ENCODE data around the gene MMEL1.
"Not testable (repeated sequence)": the region's sequence is repeated elsewhere in the genome, so short reads cannot be mapped to it uniquely, and the experiment has no call there.

MMEL1 gene

DNA sequence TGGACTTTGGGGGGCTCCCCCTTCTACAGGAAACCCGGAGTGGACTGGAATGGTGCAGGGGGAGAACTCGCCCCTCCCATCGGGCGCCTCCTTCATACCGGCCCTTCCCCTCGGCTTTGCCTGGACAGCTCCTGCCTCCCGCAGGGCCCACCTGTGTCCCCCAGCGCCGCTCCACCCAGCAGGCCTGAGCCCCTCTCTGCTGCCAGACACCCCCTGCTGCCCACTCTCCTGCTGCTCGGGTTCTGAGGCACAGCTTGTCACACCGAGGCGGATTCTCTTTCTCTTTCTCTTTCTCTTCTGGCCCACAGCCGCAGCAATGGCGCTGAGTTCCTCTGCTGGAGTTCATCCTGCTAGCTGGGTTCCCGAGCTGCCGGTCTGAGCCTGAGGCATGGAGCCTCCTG is 76.5 kb downstream of the MMEL1 start, which contains the start of gene TNFRSF14:
TNFRSF14 (plus strand) TSS at position 95 of the 401 bp plus-strand sequence; CDS start at position 389, 294 bp downstream.
- H3K4me3 ChIP-seq (ENCODE audit: low read length): peak within 1 kb of the TSS; percentile 93
- peaks cover 8% of the 10 kb centered on the region for H3K4me1 ChIP-seq (ENCODE audit: control insufficient read depth, insufficient read depth, low read length)

DNA sequence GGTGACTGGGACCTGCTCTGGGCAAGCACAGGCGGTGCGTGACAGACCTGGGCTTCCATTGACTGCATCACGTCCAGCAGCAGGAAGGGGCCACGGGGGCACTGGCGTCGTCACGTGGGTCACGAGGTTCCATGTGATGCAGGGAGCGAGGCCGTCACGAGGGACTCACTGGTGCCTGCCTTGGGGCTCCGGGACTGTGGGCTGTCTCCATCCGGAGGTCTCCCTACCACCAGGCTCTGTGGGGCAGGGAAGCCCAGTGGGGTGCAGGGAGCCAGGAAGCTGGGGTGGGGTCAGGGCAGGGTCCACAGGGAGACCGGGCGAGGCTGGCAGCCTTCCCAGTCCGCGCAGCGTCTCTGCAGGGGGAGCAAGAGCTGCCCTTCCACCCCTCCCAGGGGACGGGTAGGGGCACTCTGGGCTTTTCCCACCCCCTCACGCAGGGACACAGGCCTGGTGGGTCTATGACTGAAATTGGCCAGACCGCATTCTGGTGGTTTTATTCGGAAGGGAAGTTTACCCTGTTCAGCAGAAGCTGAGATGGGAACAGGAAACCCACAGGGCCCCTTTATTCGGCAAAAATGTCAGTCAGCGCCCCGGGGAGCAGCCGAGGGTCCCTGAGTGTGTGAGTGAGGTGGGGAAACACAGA is 77.1 kb downstream of the MMEL1 start:
- Histone ChIP-seq H3K4me1 (ENCODE audit: control insufficient read depth, insufficient read depth, low read length) (peaks cover 8% of the 10 kb centered on the region), H3K36me3 (ENCODE audit: control insufficient read depth, insufficient read depth, low read length, severe bottlenecking) (no peaks in the 10 kb centered on the region), H3K27me3 (replicated peaks; ENCODE audit: control insufficient read depth, insufficient read depth, low read length) (no peaks in the 10 kb centered on the region), H3K9me3 (ENCODE audit: control insufficient read depth, low read length) (no peaks in the 10 kb centered on the region), H3K9ac (ENCODE audit: low read length) (peak overlapping the region; percentile 95), H3K4me3 (ENCODE audit: low read length) (peak overlapping the region; percentile 93)
- no peak for DNase-seq (ENCODE audit: low read depth)

More for the DNA sequence above, 76.5 kb downstream of the MMEL1 start, which contains the start of gene TNFRSF14:
- Histone ChIP-seq H3K9me3 (ENCODE audit: control insufficient read depth, low read length) (no peaks in the 10 kb centered on the region), H3K36me3 (ENCODE audit: control insufficient read depth, insufficient read depth, low read length, severe bottlenecking) (no peaks in the 10 kb centered on the region), H3K27me3 (replicated peaks; ENCODE audit: control insufficient read depth, insufficient read depth, low read length) (no peaks in the 10 kb centered on the region), H3K9ac (ENCODE audit: low read length) (peak within 1 kb of the TSS; percentile 95)
- DNase-seq (ENCODE audit: low read depth): peak; percentile 56

DNA sequence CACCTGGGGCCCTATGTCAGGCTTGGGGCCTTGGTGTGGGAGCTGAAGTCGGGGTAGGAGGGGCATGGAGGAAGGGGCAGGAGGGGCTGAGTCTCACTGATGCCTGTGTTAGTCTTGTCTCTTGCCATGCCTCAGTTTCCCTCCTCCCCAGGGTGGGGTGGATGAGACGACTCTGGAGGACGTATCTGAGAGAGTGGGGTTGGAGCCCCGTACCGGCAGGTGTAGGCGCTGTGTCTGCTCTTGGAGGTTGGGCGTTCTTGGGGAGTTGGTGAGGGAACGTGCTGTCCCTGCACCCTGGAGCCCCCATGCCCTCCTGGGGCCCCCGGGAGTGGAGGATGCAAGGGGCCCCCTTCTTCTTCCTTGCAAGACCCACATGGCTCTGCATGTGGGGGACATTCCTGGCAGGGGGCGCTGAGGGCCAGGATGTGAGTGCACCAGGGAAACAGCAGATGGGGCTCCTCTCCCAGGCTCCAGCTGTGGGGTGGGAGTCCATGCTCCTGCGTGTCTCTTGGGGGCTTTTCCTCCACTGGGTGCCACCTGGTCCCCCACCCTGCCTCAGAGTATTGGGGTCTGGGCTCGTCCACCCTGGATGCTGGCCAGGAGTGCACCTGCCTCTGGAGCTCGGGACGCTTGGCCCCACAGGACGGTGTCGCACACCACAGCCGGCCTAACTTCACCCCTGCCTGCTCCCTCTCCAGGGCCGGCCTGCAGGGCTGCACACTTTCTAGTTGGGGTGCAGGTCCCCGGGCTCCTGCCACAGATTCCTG is 78.0 kb downstream of the MMEL1 start:
- Histone ChIP-seq H3K36me3 (ENCODE audit: control insufficient read depth, insufficient read depth, low read length, severe bottlenecking) (no peaks in the 10 kb centered on the region), H3K27me3 (replicated peaks; ENCODE audit: control insufficient read depth, insufficient read depth, low read length) (no peaks in the 10 kb centered on the region), H3K4me1 (ENCODE audit: control insufficient read depth, insufficient read depth, low read length) (peaks cover 8% of the 10 kb centered on the region), H3K4me3 (ENCODE audit: low read length) (no peak overlapping the region), H3K9me3 (ENCODE audit: control insufficient read depth, low read length) (no peaks in the 10 kb centered on the region), H3K9ac (ENCODE audit: low read length) (no peak overlapping the region)
- no peak for DNase-seq (ENCODE audit: low read depth)

DNA sequence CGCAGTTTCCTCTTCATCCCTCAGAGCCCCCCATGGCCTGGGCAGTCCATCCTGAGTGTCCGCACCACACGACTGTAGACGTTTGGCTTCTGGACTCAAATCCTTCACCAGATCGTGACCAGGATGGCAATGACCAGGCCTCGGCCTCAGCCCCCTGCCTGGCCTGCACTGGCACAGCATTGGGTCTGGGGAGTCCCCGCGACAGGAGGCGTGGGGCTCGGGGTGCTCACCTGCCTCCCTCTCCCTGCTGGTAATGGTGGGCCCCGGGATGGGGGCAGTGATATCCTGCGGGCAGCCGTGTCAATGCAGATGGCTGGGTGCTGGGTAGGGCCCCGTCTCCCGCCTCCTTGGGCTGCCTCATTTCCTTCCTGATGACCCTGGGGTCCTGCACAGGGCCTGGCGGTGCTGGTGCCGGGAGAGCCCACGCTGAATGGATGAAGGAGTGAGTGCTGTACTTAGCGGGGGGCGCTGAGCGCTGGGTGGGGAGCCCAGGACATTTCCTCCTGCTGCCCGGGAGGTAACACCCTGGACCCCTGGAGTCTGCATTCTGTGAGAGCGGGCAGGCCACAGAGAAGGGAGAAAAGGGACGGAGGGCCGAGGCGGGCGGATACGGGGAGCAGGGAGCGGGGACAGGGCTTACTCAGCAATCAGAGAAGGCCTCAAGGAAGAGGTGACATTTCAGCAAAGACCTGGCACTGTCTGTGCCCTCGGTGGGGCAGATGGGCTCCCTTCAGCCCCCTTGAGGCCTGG is 78.8 kb downstream of the MMEL1 start:
- Histone ChIP-seq H3K4me3 (ENCODE audit: low read length) (no peak overlapping the region), H3K9ac (ENCODE audit: low read length) (no peak overlapping the region)
- DNase-seq (ENCODE audit: low read depth): no peak

DNA sequence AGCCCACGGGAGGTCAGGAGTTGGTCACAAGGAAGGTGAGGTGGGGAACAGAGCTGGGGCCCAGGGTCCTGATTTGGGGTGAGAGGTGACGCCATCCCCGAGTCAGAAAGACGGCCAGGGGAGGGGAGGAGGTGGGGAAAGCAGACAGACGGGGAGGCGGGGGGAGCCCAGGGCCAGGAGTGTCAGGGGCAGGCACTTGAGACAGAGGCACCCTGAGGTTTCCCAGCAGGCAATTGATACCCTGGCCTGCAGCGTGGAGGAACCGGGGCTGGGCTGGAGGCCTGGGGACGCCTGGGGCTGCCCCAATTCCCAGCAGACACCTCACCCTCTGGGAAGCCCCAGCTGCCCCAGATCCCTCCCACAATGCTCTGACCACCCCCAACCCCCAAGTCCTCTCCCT is 79.7 kb downstream of the MMEL1 start:
- DNase-seq (ENCODE audit: low read depth); H3K9me3 ChIP-seq (ENCODE audit: control insufficient read depth, low read length); H3K27me3 ChIP-seq (replicated peaks; ENCODE audit: control insufficient read depth, insufficient read depth, low read length); H3K9ac ChIP-seq (ENCODE audit: low read length); H3K4me3 ChIP-seq (ENCODE audit: low read length); H3K36me3 ChIP-seq (ENCODE audit: control insufficient read depth, insufficient read depth, low read length, severe bottlenecking): not testable (repeated sequence)
- peaks cover 18% of the 10 kb centered on the region for H3K4me1 ChIP-seq (ENCODE audit: control insufficient read depth, insufficient read depth, low read length)

More for the DNA sequence above, 78.8 kb downstream of the MMEL1 start:
- Histone ChIP-seq H3K27me3 (replicated peaks; ENCODE audit: control insufficient read depth, insufficient read depth, low read length) (no peaks in the 10 kb centered on the region), H3K4me1 (ENCODE audit: control insufficient read depth, insufficient read depth, low read length) (peaks cover 10% of the 10 kb centered on the region), H3K9me3 (ENCODE audit: control insufficient read depth, low read length) (no peaks in the 10 kb centered on the region), H3K36me3 (ENCODE audit: control insufficient read depth, insufficient read depth, low read length, severe bottlenecking) (no peaks in the 10 kb centered on the region)

DNA sequence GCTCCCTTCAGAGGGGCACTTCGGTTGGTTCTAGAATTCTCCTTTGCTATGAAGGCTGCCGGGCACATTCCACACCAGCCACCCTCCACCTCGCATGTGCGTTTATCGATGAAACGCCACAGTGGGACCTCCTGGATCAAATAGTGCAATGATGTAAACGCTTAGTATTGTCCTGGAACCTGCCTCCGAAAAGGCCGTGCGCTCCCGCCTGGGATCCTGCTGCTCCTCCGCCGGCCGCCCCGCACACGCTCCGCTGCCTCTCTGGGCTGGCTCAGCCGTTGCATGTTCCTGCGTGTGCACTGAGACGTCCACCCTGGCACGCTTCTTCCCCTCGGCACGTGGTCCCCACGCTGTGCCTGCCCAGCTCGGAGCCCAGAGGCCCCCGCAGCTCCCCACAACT is 80.6 kb downstream of the MMEL1 start:
- Histone ChIP-seq H3K27me3 (replicated peaks; ENCODE audit: control insufficient read depth, insufficient read depth, low read length) (no peaks in the 10 kb centered on the region), H3K36me3 (ENCODE audit: control insufficient read depth, insufficient read depth, low read length, severe bottlenecking) (no peaks in the 10 kb centered on the region), H3K9me3 (ENCODE audit: control insufficient read depth, low read length) (no peaks in the 10 kb centered on the region), H3K4me3 (ENCODE audit: low read length) (no peak overlapping the region), H3K9ac (ENCODE audit: low read length) (no peak overlapping the region), H3K4me1 (ENCODE audit: control insufficient read depth, insufficient read depth, low read length) (peaks cover 23% of the 10 kb centered on the region)
- no peak for DNase-seq (ENCODE audit: low read depth)

DNA sequence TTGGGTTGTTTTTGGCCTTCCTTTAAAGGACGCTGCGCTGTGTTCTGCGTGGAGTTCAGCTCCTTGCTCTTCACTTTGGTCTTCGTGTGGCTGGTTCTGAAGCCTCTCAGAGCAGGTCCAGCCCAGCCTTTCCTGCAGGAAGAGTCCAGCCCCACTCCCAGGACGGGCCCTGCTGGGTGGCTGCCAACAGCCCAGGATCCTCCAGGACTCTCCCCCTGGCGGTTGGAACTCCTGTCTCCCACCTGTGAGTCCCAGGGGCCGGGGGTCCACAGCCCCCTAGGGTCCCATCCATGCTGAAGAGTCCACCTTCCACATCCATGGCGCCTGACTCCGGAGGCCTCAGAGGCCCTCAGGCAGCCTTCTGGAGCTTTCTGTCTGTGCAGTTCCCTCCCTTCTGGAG is 81.3 kb downstream of the MMEL1 start:
- not testable (repeated sequence) for H3K36me3 ChIP-seq (ENCODE audit: control insufficient read depth, insufficient read depth, low read length, severe bottlenecking); H3K27me3 ChIP-seq (replicated peaks; ENCODE audit: control insufficient read depth, insufficient read depth, low read length); H3K9ac ChIP-seq (ENCODE audit: low read length); H3K9me3 ChIP-seq (ENCODE audit: control insufficient read depth, low read length); H3K4me3 ChIP-seq (ENCODE audit: low read length); DNase-seq (ENCODE audit: low read depth)
- H3K4me1 ChIP-seq (ENCODE audit: control insufficient read depth, insufficient read depth, low read length): peaks cover 29% of the 10 kb centered on the region

DNA sequence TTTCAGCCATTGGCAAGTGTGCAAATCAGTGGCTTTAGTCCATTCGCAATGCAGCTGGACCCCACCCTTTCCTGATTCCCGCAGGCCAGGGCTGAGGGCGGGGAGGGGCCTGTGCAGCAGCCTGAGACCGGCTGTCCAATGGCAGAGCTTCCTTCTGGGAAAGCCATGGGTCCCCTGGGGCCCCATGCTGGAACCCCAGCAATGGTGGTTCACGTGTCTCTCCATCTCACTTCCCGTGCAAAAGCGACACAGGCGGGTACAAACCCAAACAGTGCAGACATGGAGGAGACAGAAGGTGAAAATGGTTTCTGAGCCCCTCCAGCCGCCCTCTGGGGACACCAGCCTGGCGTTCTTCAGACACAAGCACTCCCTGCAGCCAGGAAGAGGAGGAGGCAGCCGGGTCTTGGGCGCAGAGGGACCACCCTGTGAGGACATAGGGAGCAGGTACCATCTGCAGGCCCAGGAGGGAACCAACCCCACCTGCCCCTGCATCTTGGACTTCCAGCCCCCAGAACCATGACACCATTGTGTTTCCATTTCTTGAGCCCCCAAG is 82.4 kb downstream of the MMEL1 start:
- not testable (repeated sequence) for H3K36me3 ChIP-seq (ENCODE audit: control insufficient read depth, insufficient read depth, low read length, severe bottlenecking); DNase-seq (ENCODE audit: low read depth); H3K9ac ChIP-seq (ENCODE audit: low read length); H3K27me3 ChIP-seq (replicated peaks; ENCODE audit: control insufficient read depth, insufficient read depth, low read length); H3K9me3 ChIP-seq (ENCODE audit: control insufficient read depth, low read length); H3K4me3 ChIP-seq (ENCODE audit: low read length)
- H3K4me1 ChIP-seq (ENCODE audit: control insufficient read depth, insufficient read depth, low read length): peaks cover 21% of the 10 kb centered on the region

DNA sequence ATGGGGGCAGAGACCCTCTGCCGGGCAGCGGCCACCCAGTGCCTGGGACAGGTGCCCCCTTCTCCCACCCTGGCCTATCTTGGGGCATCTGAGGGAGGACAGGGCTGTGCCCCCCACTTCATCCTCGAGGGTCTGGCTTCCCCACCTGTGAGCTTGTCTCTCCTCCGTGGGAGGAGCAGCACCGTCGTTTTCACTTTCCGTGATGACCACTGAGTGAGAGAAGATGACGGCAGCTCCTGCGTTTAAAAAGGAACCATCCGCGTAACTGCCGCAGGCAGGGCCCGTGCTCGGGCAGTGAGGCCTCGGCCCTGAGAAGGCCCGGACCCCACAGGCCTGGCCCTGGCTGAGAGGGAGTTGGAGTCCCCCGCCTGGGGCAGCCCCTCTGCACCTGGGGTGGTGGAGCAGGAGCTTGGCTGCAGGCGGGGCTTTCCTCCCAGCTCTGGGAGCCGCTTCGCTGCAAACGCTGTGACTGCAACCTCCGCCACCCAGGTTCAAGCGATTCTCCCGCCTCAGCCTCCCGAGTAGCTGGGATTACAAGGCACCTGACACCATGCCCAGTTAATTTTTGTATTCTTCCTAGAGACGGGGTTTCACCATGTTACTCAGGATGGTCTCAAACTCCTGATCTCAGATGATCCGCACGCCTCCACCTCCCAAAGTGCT is 83.3 kb downstream of the MMEL1 start:
- H3K27me3 ChIP-seq (replicated peaks; ENCODE audit: control insufficient read depth, insufficient read depth, low read length); H3K9me3 ChIP-seq (ENCODE audit: control insufficient read depth, low read length); DNase-seq (ENCODE audit: low read depth); H3K4me3 ChIP-seq (ENCODE audit: low read length); H3K36me3 ChIP-seq (ENCODE audit: control insufficient read depth, insufficient read depth, low read length, severe bottlenecking): not testable (repeated sequence)
- Histone ChIP-seq H3K4me1 (ENCODE audit: control insufficient read depth, insufficient read depth, low read length) (peaks cover 21% of the 10 kb centered on the region), H3K9ac (ENCODE audit: low read length) (peak overlapping the region; percentile 85)

DNA sequence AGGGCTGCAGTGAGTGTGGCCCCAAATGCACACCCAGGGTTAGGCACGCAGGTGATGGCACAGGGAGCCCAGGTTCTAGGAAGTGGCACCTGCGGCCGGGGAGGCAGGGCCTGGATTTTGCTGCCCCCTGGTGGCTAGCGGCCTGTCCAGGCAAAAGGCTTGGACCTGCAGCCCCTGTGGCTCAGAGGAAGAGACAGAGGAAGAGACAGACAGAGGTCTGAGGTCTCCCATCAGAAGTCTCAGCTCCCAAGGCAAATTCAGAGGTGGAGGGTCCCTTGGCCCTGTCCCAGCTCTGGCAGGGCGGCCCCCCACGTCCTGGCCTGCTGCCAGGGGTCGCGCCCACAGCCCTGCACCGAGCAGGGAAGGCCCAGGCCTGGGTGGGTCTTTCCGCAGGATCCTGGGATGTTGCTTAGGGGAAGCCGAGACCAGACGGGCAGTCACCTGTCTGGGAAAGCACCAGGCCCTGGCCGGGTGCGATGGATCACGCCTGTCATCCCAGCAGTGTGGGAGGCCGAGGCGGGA is 84.7 kb downstream of the MMEL1 start:
- peak; percentile 87 for DNase-seq (ENCODE audit: low read depth)
- H3K9me3 ChIP-seq (ENCODE audit: control insufficient read depth, low read length): no peaks in the 10 kb centered on the region
- H3K4me1 ChIP-seq (ENCODE audit: control insufficient read depth, insufficient read depth, low read length): peaks cover 21% of the 10 kb centered on the region
- no peaks in the 10 kb centered on the region for H3K36me3 ChIP-seq (ENCODE audit: control insufficient read depth, insufficient read depth, low read length, severe bottlenecking)
- H3K9ac ChIP-seq (ENCODE audit: low read length): peak overlapping the region; percentile 85
- no peaks in the 10 kb centered on the region for H3K27me3 ChIP-seq (replicated peaks; ENCODE audit: control insufficient read depth, insufficient read depth, low read length)
- peak overlapping the region; percentile 43 for H3K4me3 ChIP-seq (ENCODE audit: low read length)
